Prostate gland (tissue), 1 donor: ENCODE measurements around the gene RPS18.

Source experiments
- POLR2A ChIP-seq: fragments of 450-650 bp; IDR thresholded peaks from one replicate; pipeline ENCODE4 v1.6.1; 2016; ENCODE audit warnings: antibody characterized with exemption, mild to moderate bottlenecking
- POLR2AphosphoS5 ChIP-seq: sonication (generic); formaldehyde crosslinking; IDR thresholded peaks from one replicate; pipeline ENCODE4 v1.6.1; 2017; ENCODE audit warnings: antibody characterized with exemption

GRCh38 chr6:33314943-33315792 is 43.3 kb downstream of the RPS18 start:
- TF ChIP-seq POLR2A = peak; percentile 64
- TF ChIP-seq POLR2AphosphoS5 = peak; percentile 70
